ENCODE measurements around the gene PPP1R3F.

PPP1R3F gene

GRCh38 chrX:49309401-49309981 is 39.9 kb downstream of the PPP1R3F start:
- no peaks in the 10 kb centered on the region for H3K79me2 ChIP-seq (ENCODE audit: insufficient read depth, low read length)
- no peaks in the 10 kb centered on the region for H3K36me3 ChIP-seq (ENCODE audit: insufficient read depth, low read length)
- H3K27me3 ChIP-seq (ENCODE audit: insufficient read depth, low read length, poor library complexity, severe bottlenecking): no peaks in the 10 kb centered on the region
- H4K20me1 ChIP-seq (ENCODE audit: insufficient read depth, low read length, poor library complexity, severe bottlenecking): no peaks in the 10 kb centered on the region
- H3K4me2 ChIP-seq (ENCODE audit: low read depth, low read length, poor library complexity, severe bottlenecking): peak overlapping the region; percentile 44
- TF ChIP-seq CTCF (conservative IDR thresholded peaks at IDR 0.05; ENCODE audit: low read length) (no peak), EZH2phosphoT487 (IDR thresholded peaks at IDR 0.05; ENCODE audit: borderline replicate concordance) (no peak)
- H3K4me3 ChIP-seq (ENCODE audit: low read length, poor library complexity, severe bottlenecking): peak overlapping the region; percentile 35
- no peak overlapping the region for H3K9ac ChIP-seq (ENCODE audit: low read depth, low read length, poor library complexity, severe bottlenecking)
- H3K4me1 ChIP-seq (ENCODE audit: insufficient read depth, low read length, poor library complexity, severe bottlenecking): no peaks in the 10 kb centered on the region
- H3F3A ChIP-seq (ENCODE audit: low read depth): no peaks in the 10 kb centered on the region
- no peaks in the 10 kb centered on the region for H3K9me3 ChIP-seq (ENCODE audit: insufficient read depth, low read depth, low read length)
- no peaks in the 10 kb centered on the region for H3K9me2 ChIP-seq (replicated peaks; ENCODE audit: low read depth, low read length)
- peak overlapping the region; percentile 81 for H2AFZ ChIP-seq (ENCODE audit: low read length)

GRCh38 chrX:49310371-49310770 is 40.8 kb downstream of the PPP1R3F start:
- no peaks in the 10 kb centered on the region for H3K4me1 ChIP-seq (ENCODE audit: insufficient read depth, low read length, poor library complexity, severe bottlenecking)

GRCh38 chrX:49312176-49312575 is 42.6 kb downstream of the PPP1R3F start:
- no peaks in the 10 kb centered on the region for H3K36me3 ChIP-seq (ENCODE audit: insufficient read depth, low read length)
- H3K79me2 ChIP-seq (ENCODE audit: insufficient read depth, low read length): no peaks in the 10 kb centered on the region
- no peaks in the 10 kb centered on the region for H3K9me3 ChIP-seq (ENCODE audit: insufficient read depth, low read depth, low read length)
- no peak overlapping the region for H3K4me2 ChIP-seq (ENCODE audit: low read depth, low read length, poor library complexity, severe bottlenecking)
- H4K20me1 ChIP-seq (ENCODE audit: insufficient read depth, low read length, poor library complexity, severe bottlenecking): no peaks in the 10 kb centered on the region
- no peak overlapping the region for H3K9ac ChIP-seq (ENCODE audit: low read depth, low read length, poor library complexity, severe bottlenecking)
- H3K4me3 ChIP-seq (ENCODE audit: low read length, poor library complexity, severe bottlenecking): no peak overlapping the region
- H3K9me2 ChIP-seq (replicated peaks; ENCODE audit: low read depth, low read length): no peaks in the 10 kb centered on the region
- TF ChIP-seq EZH2phosphoT487 (IDR thresholded peaks at IDR 0.05; ENCODE audit: borderline replicate concordance): no peak
- no peak for TF ChIP-seq CTCF (conservative IDR thresholded peaks at IDR 0.05; ENCODE audit: low read length)
- no peak overlapping the region for H2AFZ ChIP-seq (ENCODE audit: low read length)
- H3K4me1 ChIP-seq (ENCODE audit: insufficient read depth, low read length, poor library complexity, severe bottlenecking): no peaks in the 10 kb centered on the region
- no peaks in the 10 kb centered on the region for H3K27me3 ChIP-seq (ENCODE audit: insufficient read depth, low read length, poor library complexity, severe bottlenecking)
- no peaks in the 10 kb centered on the region for H3F3A ChIP-seq (ENCODE audit: low read depth)

More at GRCh38 chrX:49310371-49310770, 40.8 kb downstream of the PPP1R3F start:
- H3K9me2 ChIP-seq (replicated peaks; ENCODE audit: low read depth, low read length): no peaks in the 10 kb centered on the region
- no peaks in the 10 kb centered on the region for H3K36me3 ChIP-seq (ENCODE audit: insufficient read depth, low read length)
- no peaks in the 10 kb centered on the region for H3K79me2 ChIP-seq (ENCODE audit: insufficient read depth, low read length)
- H3K27me3 ChIP-seq (ENCODE audit: insufficient read depth, low read length, poor library complexity, severe bottlenecking): no peaks in the 10 kb centered on the region
- H3K4me3 ChIP-seq (ENCODE audit: low read length, poor library complexity, severe bottlenecking): no peak overlapping the region
- no peaks in the 10 kb centered on the region for H4K20me1 ChIP-seq (ENCODE audit: insufficient read depth, low read length, poor library complexity, severe bottlenecking)
- H3K9ac ChIP-seq (ENCODE audit: low read depth, low read length, poor library complexity, severe bottlenecking): no peak overlapping the region
- H3K4me2 ChIP-seq (ENCODE audit: low read depth, low read length, poor library complexity, severe bottlenecking): no peak overlapping the region
- H2AFZ ChIP-seq (ENCODE audit: low read length): no peak overlapping the region
- TF ChIP-seq CTCF (conservative IDR thresholded peaks at IDR 0.05; ENCODE audit: low read length) (no peak), EZH2phosphoT487 (IDR thresholded peaks at IDR 0.05; ENCODE audit: borderline replicate concordance) (no peak)
- no peaks in the 10 kb centered on the region for H3F3A ChIP-seq (ENCODE audit: low read depth)
- H3K9me3 ChIP-seq (ENCODE audit: insufficient read depth, low read depth, low read length): no peaks in the 10 kb centered on the region
